Choroid plexus epithelial cell (primary cell): Measurements from ENCODE around the gene TMEM204.
"Not testable (repeated sequence)": the region's sequence is repeated elsewhere in the genome, so short reads cannot be mapped to it uniquely, and the experiment has no call there.

ENCODE experiments used
- DNase-seq: peaks from one replicate; pipeline ENCODE4 v3.0.0-alpha.2; 2010; ENCODE audit warnings: low read depth
- H3K4me3 ChIP-seq: 2 replicates; pipeline ENCODE4 v1.5.1; 2011; ENCODE audit warnings: low read depth, mild to moderate bottlenecking, control low read depth, low read length, moderate library complexity
- CTCF ChIP-seq: conservative IDR thresholded peaks from 2 replicates; pipeline ENCODE4 v1.5.1; 2011; ENCODE audit warnings: low read depth, mild to moderate bottlenecking, control low read depth, inconsistent platforms, low read length, moderate library complexity

Gene TMEM204

GRCh38 chr16:1580956-1581355, 47.5 kb downstream of the TMEM204 start:
- no peak overlapping the region for H3K4me3 ChIP-seq
- DNase-seq: no peak
- no peak for TF ChIP-seq CTCF

GRCh38 chr16:1581804-1582203, 48.3 kb downstream of the TMEM204 start:
- DNase-seq: no peak
- H3K4me3 ChIP-seq: no peak overlapping the region
- no peak for TF ChIP-seq CTCF

GRCh38 chr16:1583180-1583579, 49.7 kb downstream of the TMEM204 start:
- no peak for DNase-seq
- TF ChIP-seq CTCF: peak; percentile 20
- H3K4me3 ChIP-seq: no peak overlapping the region

- no peak overlapping the region for H3K4me3 ChIP-seq
- TF ChIP-seq CTCF: no peak
- DNase-seq: no peak
Observed at GRCh38 chr16:1584926-1585484, 51.5 kb downstream of the TMEM204 start.

- no peak overlapping the region for H3K4me3 ChIP-seq
- TF ChIP-seq CTCF: no peak
- no peak for DNase-seq
Observed at GRCh38 chr16:1590366-1590765, 56.9 kb downstream of the TMEM204 start.

- no peak for TF ChIP-seq CTCF
- H3K4me3 ChIP-seq: no peak overlapping the region
- DNase-seq: no peak
Observed at GRCh38 chr16:1590930-1591705, 57.7 kb downstream of the TMEM204 start.

- H3K4me3 ChIP-seq: no peak overlapping the region
- TF ChIP-seq CTCF: no peak
- no peak for DNase-seq
Observed at GRCh38 chr16:1592446-1592845, 59.0 kb downstream of the TMEM204 start.

- not testable (repeated sequence) for DNase-seq, H3K4me3 ChIP-seq
Observed at GRCh38 chr16:1595511-1595910, 62.0 kb downstream of the TMEM204 start.
